Testis (tissue), 3 donors: ENCODE results near the gene SLC9A3. TPM values are rescaled to one million over a fixed set of nuclear protein-coding genes. Genes with fewer than 3 reads are reported as not detected.

Experiments used
- DNase-seq: peaks from one replicate; pipeline ENCODE4 v3.0.0-alpha.2; 2019
- H3K27ac ChIP-seq, 2 donors: fragments of 200-600 bp; sonication (generic); one replicate each; pipeline ENCODE4 v1.5.1; 2019
- H3K27me3 ChIP-seq: fragments of 200-600 bp; sonication (generic); one replicate; pipeline ENCODE4 v1.5.1; 2019
- H3K36me3 ChIP-seq: fragments of 200-600 bp; sonication (generic); one replicate; pipeline ENCODE4 v1.5.1; 2017; ENCODE audit warnings: low read depth; ENCODE audit errors: missing control alignments
- H3K4me1 ChIP-seq: fragments of 200-600 bp; sonication (generic); one replicate; pipeline ENCODE4 v1.5.1; 2019
- H3K4me3 ChIP-seq, 2 donors: fragments of 200-600 bp; sonication (generic); one replicate each; pipeline ENCODE4 v1.5.1; 2017 to 2019
- H3K9me3 ChIP-seq: fragments of 200-600 bp; sonication (generic); one replicate; pipeline ENCODE4 v1.5.1; 2017
- POLR2A ChIP-seq: fragments of 450-650 bp; IDR thresholded peaks from one replicate; pipeline ENCODE4 v1.6.1; 2017; ENCODE audit warnings: antibody characterized with exemption, mild to moderate bottlenecking, moderate library complexity
- WGBS, 2 donors: methylation state at CpG; one replicate each; pipeline ENCODE4 v1.1.5; 2018; 5-methylcytosine and 5-hydroxymethylcytosine counted together
- intact Hi-C: fragments of 100-400 bp; cut with DNase I; formaldehyde crosslinking; loops from one replicate; pipeline ENCODE4 v1.15.1; 2023; ENCODE audit warnings: low total_unique reads
- polyA plus RNA-seq: library from polyadenylated mRNA; stranded (reverse); fragments of 350-450 nt; fragmentation: Illumina TruSeq; extraction: RNeasy Lipid Tissue Mini Kit (QIAGEN cat#74804); gene quantifications from one replicate; pipeline ENCODE4 v1.2.3, GENCODE V29; 2014; ENCODE audit warnings: low read depth, low replicate concordance; ENCODE audit not compliant: insufficient read depth
- total RNA-seq, 2 donors: library from RNA; depleted of rRNA; stranded (reverse); fragments of >200 nt; gene quantifications; one replicate each; pipeline ENCODE4 v1.2.3, GENCODE V29; 2016
- TF ChIP-seq, protein P1 (sequence below), 3 experiments: fragments of 450-650 bp in 2 of 3; fragments of 200-600 bp in 1 of 3; sonication (generic) in 1 of 3; IDR thresholded peaks; one replicate each; pipeline ENCODE4 v1.5.1; 2016 to 2019; ENCODE audit warnings: antibody characterized with exemption in 3 of 3, mild to moderate bottlenecking in 2 of 3, moderate library complexity in 1 of 3

SLC9A3 gene
- total and polyA plus RNA-seq, 3 donors from 2014 or later, result 2.3 to 3.8 (median 2.6) TPM

DNA sequence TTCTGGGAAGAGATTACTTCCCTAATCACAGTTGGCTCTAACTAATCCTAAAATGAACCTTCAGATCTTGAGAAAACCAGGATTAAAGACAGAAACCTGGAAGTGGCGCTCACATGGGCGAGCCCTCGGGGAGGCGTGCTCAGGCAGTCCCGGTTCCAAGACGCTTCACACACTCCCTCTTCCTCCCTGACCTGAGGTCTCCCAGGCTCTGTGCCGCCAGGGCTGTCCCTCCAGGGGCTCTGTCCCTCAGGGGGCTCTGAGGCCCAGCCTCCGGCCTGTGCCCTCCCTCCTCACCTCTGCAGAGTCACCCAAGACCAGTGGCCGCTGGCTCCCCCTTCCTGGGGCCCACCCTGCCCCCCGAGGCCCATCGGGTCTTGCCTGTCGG is 10.2 kb downstream of the SLC9A3 start:
- no peak for DNase-seq
- no peak for TF ChIP-seq POLR2A
- TF ChIP-seq, protein P1, sequence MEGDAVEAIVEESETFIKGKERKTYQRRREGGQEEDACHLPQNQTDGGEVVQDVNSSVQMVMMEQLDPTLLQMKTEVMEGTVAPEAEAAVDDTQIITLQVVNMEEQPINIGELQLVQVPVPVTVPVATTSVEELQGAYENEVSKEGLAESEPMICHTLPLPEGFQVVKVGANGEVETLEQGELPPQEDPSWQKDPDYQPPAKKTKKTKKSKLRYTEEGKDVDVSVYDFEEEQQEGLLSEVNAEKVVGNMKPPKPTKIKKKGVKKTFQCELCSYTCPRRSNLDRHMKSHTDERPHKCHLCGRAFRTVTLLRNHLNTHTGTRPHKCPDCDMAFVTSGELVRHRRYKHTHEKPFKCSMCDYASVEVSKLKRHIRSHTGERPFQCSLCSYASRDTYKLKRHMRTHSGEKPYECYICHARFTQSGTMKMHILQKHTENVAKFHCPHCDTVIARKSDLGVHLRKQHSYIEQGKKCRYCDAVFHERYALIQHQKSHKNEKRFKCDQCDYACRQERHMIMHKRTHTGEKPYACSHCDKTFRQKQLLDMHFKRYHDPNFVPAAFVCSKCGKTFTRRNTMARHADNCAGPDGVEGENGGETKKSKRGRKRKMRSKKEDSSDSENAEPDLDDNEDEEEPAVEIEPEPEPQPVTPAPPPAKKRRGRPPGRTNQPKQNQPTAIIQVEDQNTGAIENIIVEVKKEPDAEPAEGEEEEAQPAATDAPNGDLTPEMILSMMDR (IDR thresholded peaks at IDR 0.05), result no peak
- intact Hi-C loops, result no loop called here
- Histone ChIP-seq H3K36me3 (no peaks in the 10 kb centered on the region), H3K27me3 (no peaks in the 10 kb centered on the region), H3K4me3 (no peak overlapping the region), H3K9me3 (no peaks in the 10 kb centered on the region), H3K4me1 (no peaks in the 10 kb centered on the region), H3K27ac (no peak overlapping the region)
- 81 to 85% methylated on average over 10 to 12 of the region's 12 CpGs for WGBS, 2 donors

DNA sequence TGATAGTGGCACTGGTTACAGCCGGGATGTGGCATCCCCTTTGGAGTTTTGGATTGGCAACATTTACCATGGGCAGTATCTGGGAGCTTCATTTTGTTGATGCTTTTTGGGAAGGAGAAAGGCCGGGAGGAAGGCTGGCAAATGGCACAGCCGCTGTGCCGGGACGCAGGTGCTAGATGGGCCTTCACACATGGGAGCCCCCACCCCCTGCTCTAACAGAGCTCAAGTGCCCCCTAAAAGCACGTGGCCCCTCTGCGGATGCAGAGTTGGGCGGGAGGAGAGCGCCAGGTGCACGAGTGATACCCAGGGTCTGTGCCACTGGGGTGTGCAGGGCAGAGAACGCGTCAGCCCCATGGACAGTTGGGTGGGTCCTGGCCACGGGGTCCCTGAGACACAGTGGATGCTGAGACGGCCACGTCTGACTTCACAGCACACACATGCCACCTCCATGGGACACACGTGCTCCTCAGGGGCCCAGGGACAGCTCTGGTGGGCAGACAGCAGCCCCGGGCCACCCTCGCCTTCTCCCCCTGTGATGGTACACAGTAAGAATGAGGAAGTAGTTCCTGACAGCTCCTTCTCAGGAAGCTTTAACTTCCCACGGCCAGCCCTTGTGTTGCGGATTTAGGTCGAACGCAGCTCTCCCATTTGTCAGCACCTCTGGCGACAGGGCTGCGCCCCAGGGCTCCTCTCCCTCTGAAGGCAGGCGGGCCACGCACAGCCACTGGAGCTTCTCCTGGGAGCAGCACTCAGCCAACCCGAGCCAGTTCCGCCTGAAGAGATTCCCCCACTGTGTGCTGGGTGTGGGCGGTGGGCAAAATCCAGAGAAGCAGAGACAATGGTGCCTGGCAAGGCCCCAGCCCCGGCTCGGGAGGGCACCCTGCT is 10.8 kb downstream of the SLC9A3 start:
- H3K4me1 ChIP-seq, result no peaks in the 10 kb centered on the region
- no peak overlapping the region for H3K27ac ChIP-seq
- intact Hi-C loops, result no loop called here
- WGBS, 2 donors, result 80 to 81% methylated on average over 20 to 30 of the region's 31 CpGs
- no peak overlapping the region for H3K4me3 ChIP-seq
- DNase-seq, result no peak
- TF ChIP-seq, protein P1 (IDR thresholded peaks at IDR 0.05), result no peak
- no peak for TF ChIP-seq POLR2A
- no peaks in the 10 kb centered on the region for H3K9me3 ChIP-seq
- no peaks in the 10 kb centered on the region for H3K27me3 ChIP-seq
- H3K36me3 ChIP-seq, result no peaks in the 10 kb centered on the region

DNA sequence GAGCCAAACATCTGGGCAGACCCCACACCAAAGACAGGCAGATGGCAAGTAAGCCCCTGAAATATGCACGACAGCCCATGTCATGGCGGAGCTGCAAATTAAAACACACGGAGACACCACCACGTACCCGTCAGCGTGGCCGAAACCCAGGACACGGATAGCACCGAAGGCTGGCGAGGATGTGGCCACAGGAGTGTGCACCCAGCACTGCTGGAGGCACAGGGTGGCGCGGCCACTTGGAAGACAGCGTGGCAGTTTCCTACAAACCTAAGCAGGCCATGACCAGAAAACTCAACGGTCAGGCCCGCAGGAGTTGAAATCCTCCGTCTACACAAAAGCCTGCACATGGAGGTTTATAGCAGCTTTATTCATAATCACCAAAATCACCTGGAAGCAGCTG is 12.8 kb downstream of the SLC9A3 start:
- 91 to 93% methylated on average over 16 of the region's 16 CpGs for WGBS, 2 donors
- no peaks in the 10 kb centered on the region for H3K4me1 ChIP-seq
- H3K4me3 ChIP-seq, result no peak overlapping the region
- no peaks in the 10 kb centered on the region for H3K36me3 ChIP-seq
- H3K27me3 ChIP-seq, result no peaks in the 10 kb centered on the region
- no peaks in the 10 kb centered on the region for H3K9me3 ChIP-seq
- TF ChIP-seq, protein P1 (IDR thresholded peaks at IDR 0.05), result no peak
- no peak for TF ChIP-seq POLR2A
- no peak overlapping the region for H3K27ac ChIP-seq
- intact Hi-C loops, result no loop called here
- DNase-seq, result no peak

DNA sequence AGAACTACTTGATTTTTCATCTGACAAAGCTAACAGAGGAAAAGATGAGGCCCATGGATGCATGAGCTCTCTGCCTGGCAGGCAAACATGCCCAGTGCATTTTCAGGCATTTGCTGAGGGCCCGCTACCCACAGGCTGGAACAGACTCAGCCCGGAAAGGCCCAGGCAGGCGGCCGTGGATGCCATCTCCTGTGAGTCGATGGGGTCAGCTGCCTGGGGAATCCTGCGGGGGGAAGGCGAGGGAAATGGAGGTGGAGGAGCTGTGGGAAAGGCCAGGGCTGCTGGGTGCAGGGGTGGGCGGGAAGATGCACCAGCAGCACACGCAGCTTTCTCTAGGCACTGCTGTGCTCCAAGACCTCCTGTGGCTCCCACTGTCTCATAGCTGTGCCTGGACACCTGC is 13.7 kb downstream of the SLC9A3 start:
- Histone ChIP-seq H3K36me3 (no peaks in the 10 kb centered on the region), H3K27ac (no peak overlapping the region), H3K9me3 (no peaks in the 10 kb centered on the region), H3K4me3 (no peak overlapping the region), H3K4me1 (no peaks in the 10 kb centered on the region), H3K27me3 (no peaks in the 10 kb centered on the region)
- intact Hi-C loops, result no loop called here
- DNase-seq, result no peak
- TF ChIP-seq, protein P1 (IDR thresholded peaks at IDR 0.05), result no peak
- 73 to 78% methylated on average over 5 to 9 of the region's 9 CpGs for WGBS, 2 donors
